ENCODE results near the gene TRPC3. TPM values are rescaled to one million over a fixed set of nuclear protein-coding genes. Genes with fewer than 3 reads are reported as not detected.
A peak's percentile ranks its signal among the peaks of the same experiment; 100 is the strongest.
"Not testable (repeated sequence)": the region's sequence is repeated elsewhere in the genome, so short reads cannot be mapped to it uniquely, and the experiment has no call there.

Gene TRPC3
- total RNA-seq, 1 donor from 2014 or later: 1.1 TPM

- H3K9me3 ChIP-seq: no peaks in the 10 kb centered on the region
- H3K4me1 ChIP-seq: no peaks in the 10 kb centered on the region
- H3K36me3 ChIP-seq: no peaks in the 10 kb centered on the region
- H3K27ac ChIP-seq: no peak overlapping the region
- DNase-seq (ENCODE audit: low spot score in 2 of 2): no peak
- TF ChIP-seq CTCF (IDR thresholded peaks at IDR 0.05): no peak
- intact Hi-C loops (cut with DNase I): no loop called here
- H3K4me3 ChIP-seq: no peak overlapping the region
- no peaks in the 10 kb centered on the region for H3K27me3 ChIP-seq
Measured at GRCh38 chr4:121927948-121928347, 23.9 kb downstream of the TRPC3 start.

- H3K4me3 ChIP-seq; H3K27me3 ChIP-seq; DNase-seq (ENCODE audit: low spot score in 2 of 2); intact Hi-C loops (cut with DNase I); H3K4me1 ChIP-seq; H3K9me3 ChIP-seq; H3K36me3 ChIP-seq; H3K27ac ChIP-seq: not testable (repeated sequence)
Measured at GRCh38 chr4:121926490-121926889, 25.4 kb downstream of the TRPC3 start.

DNA sequence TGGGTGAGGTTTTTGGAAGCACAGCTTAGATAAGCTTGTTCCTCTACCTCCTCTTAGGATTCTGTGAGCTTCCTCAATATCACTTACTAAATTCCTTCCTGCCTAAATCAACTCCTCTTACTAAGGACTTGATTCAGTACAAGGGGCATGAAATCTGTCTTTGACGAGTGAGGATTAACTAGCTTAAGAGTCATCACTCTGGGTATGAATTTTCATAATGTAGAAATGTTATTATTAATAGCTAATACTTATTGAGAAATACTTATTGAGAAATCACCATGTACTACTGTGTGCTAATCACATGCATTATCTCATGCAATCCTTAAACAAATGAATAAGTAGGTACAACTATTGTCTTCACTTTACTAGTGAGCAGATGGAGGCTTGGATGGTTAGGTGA is 28.6 kb downstream of the TRPC3 start:
- no peaks in the 10 kb centered on the region for H3K9me3 ChIP-seq
- no peak for DNase-seq (ENCODE audit: low spot score in 2 of 2)
- no peaks in the 10 kb centered on the region for H3K4me1 ChIP-seq
- intact Hi-C loops (cut with DNase I): no loop called here
- no peaks in the 10 kb centered on the region for H3K36me3 ChIP-seq
- TF ChIP-seq CTCF (IDR thresholded peaks at IDR 0.05): no peak
- no peak overlapping the region for H3K27ac ChIP-seq
- no peak overlapping the region for H3K4me3 ChIP-seq
- H3K27me3 ChIP-seq: no peaks in the 10 kb centered on the region

DNA sequence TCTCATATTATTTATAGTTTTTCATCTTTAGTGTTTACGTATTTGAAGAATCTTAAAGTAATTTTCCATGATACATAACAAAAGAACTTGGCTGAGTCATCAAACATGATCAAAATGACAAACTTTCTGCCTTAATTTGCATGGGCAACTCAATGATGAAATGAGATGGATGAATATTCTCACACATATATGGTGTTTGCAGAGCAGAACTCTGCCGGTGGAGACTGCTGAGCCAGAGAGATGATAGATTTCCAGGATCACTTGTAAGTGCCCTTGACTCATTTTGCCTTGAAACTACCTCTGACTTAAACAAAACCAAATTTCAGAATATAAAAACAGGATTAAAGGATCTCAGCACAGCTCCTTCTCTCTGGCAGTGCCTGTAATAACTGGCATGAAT is 38.2 kb downstream of the TRPC3 start:
- TF ChIP-seq CTCF (IDR thresholded peaks at IDR 0.05): no peak
- Histone ChIP-seq H3K27ac (no peak overlapping the region), H3K27me3 (no peaks in the 10 kb centered on the region), H3K36me3 (no peaks in the 10 kb centered on the region), H3K4me1 (no peaks in the 10 kb centered on the region), H3K9me3 (no peaks in the 10 kb centered on the region), H3K4me3 (no peak overlapping the region)
- no peak for DNase-seq (ENCODE audit: low spot score in 2 of 2)
- intact Hi-C loops (cut with DNase I): no loop called here

DNA sequence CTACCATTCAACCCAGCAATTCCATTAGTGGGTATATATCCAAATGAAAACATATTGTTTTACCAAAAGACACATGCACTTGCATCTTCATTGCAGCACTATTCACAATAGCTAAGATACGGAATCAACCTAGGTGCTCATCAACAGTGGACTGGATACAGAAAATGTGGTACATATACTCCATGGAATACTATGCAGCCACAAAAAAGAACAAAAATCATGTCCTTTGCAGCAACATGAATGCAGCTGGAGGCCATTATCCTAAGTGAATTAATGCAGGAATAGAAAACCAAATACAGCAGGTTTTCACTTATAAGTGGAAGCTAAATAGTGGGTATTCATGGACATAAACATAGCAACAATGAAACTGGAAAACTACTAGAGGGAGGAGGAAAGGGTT is 43.5 kb downstream of the TRPC3 start:
- DNase-seq (ENCODE audit: low spot score in 2 of 2): no peak
- H3K36me3 ChIP-seq: no peaks in the 10 kb centered on the region
- intact Hi-C loops (cut with DNase I): no loop called here
- TF ChIP-seq CTCF (IDR thresholded peaks at IDR 0.05): no peak
- H3K9me3 ChIP-seq: no peaks in the 10 kb centered on the region
- no peaks in the 10 kb centered on the region for H3K4me1 ChIP-seq
- H3K4me3 ChIP-seq: no peak overlapping the region
- no peaks in the 10 kb centered on the region for H3K27me3 ChIP-seq
- H3K27ac ChIP-seq: no peak overlapping the region

- DNase-seq (ENCODE audit: low spot score in 2 of 2): no peak
- Histone ChIP-seq H3K36me3 (no peaks in the 10 kb centered on the region), H3K27me3 (no peaks in the 10 kb centered on the region), H3K4me3 (no peak overlapping the region), H3K9me3 (no peaks in the 10 kb centered on the region), H3K4me1 (no peaks in the 10 kb centered on the region), H3K27ac (no peak overlapping the region)
- peak; percentile 38 to 65 (median 46) for TF ChIP-seq CTCF (IDR thresholded peaks at IDR 0.05)
- intact Hi-C loops (cut with DNase I): no loop called here
Measured at GRCh38 chr4:121900132-121900983, 51.5 kb downstream of the TRPC3 start.
